Right hindlimb (tissue), 1 donor: ENCODE results near the gene LPGAT1.
"Not testable (repeated sequence)": the region's sequence is repeated elsewhere in the genome, so short reads cannot be mapped to it uniquely, and the experiment has no call there.

Experiments
- DNase-seq: peaks from one replicate; pipeline ENCODE4 v3.0.0-alpha.2; 2018

LPGAT1 gene

GRCh38 chr1:211699059-211699458, 131.5 kb downstream of the LPGAT1 start:
- no peak for DNase-seq

- peak; percentile 75 for DNase-seq
Observed at GRCh38 chr1:211698161-211699026, 132.2 kb downstream of the LPGAT1 start.

- DNase-seq: no peak
Observed at GRCh38 chr1:211697356-211697755, 133.2 kb downstream of the LPGAT1 start.

- no peak for DNase-seq
Observed at GRCh38 chr1:211695135-211695816, 135.3 kb downstream of the LPGAT1 start.

GRCh38 chr1:211693911-211694310, 136.7 kb downstream of the LPGAT1 start:
- not testable (repeated sequence) for DNase-seq
